ENCODE results near the gene IFITM2. TPM values are rescaled to one million over a fixed set of nuclear protein-coding genes. Genes with fewer than 3 reads are reported as not detected.

Gene IFITM2
- total RNA-seq, 3 donors from 2014 or later: 81.4 to 404 (median 129) TPM

- no peak overlapping the region for H3K4me3 ChIP-seq
- H3K27ac ChIP-seq: no peak overlapping the region
- H3K4me1 ChIP-seq: no peaks in the 10 kb centered on the region
- no peaks in the 10 kb centered on the region for H3K27me3 ChIP-seq
- peaks cover 0 to 4% of the 10 kb centered on the region in 2 donors for H3K9me3 ChIP-seq
- intact Hi-C loops (cut with DNase I; ENCODE audit: low total_unique reads): no loop called here
- no peak for TF ChIP-seq POLR2AphosphoS5 (IDR thresholded peaks at IDR 0.05)
- no peaks in the 10 kb centered on the region for H3K36me3 ChIP-seq
- no peak for DNase-seq (ENCODE audit: low spot score in 2 of 2)
Observed at GRCh38 chr11:272931-273198, 34.8 kb upstream of the IFITM2 start.

- Histone ChIP-seq H3K9me3 (peaks cover 0 to 4% of the 10 kb centered on the region in 2 donors), H3K36me3 (no peaks in the 10 kb centered on the region), H3K4me3 (no peak overlapping the region), H3K27me3 (peaks cover 13 to 31% of the 10 kb centered on the region in 2 donors), H3K4me1 (no peaks in the 10 kb centered on the region), H3K27ac (no peak overlapping the region)
- TF ChIP-seq CTCF (IDR thresholded peaks at IDR 0.05): no peak
- TF ChIP-seq POLR2AphosphoS5 (IDR thresholded peaks at IDR 0.05): no peak
- intact Hi-C loops (cut with DNase I; ENCODE audit: low total_unique reads): no loop called here
- no peak for DNase-seq (ENCODE audit: low spot score in 2 of 2)
Observed at GRCh38 chr11:276219-276618, 31.4 kb upstream of the IFITM2 start.

GRCh38 chr11:278001-278951 is 29.3 kb upstream of the IFITM2 start, which contains the start of gene NLRP6:
NLRP6 (plus strand) TSS chr11:278407; CDS start chr11:278570, 163 bp downstream.
- peak in 1 of 2 donors; percentile 35 for DNase-seq (ENCODE audit: low spot score in 2 of 2)
- peaks cover 0 to 4% of the 10 kb centered on the region in 2 donors for H3K9me3 ChIP-seq
- intact Hi-C loops (cut with DNase I; ENCODE audit: low total_unique reads): no loop called here
- TF ChIP-seq POLR2A (IDR thresholded peaks at IDR 0.05) (no peak), CTCF (IDR thresholded peaks at IDR 0.05) (no peak), POLR2AphosphoS5 (IDR thresholded peaks at IDR 0.05) (no peak)
- H3K4me3 ChIP-seq: peak within 1 kb of the TSS; percentile 32 to 59 (median 33)
- H3K4me1 ChIP-seq: no peaks in the 10 kb centered on the region
- no peaks in the 10 kb centered on the region for H3K36me3 ChIP-seq
- peaks cover 24 to 50% of the 10 kb centered on the region in 2 donors for H3K27me3 ChIP-seq
- no peak within 1 kb of the TSS for H3K27ac ChIP-seq

GRCh38 chr11:279040-279965 is 28.3 kb upstream of the IFITM2 start:
- H3K4me1 ChIP-seq: no peaks in the 10 kb centered on the region
- TF ChIP-seq POLR2AphosphoS5 (IDR thresholded peaks at IDR 0.05) (no peak), POLR2A (IDR thresholded peaks at IDR 0.05) (no peak), CTCF (IDR thresholded peaks at IDR 0.05) (no peak)
- intact Hi-C loops (cut with DNase I; ENCODE audit: low total_unique reads): no loop called here
- H3K4me3 ChIP-seq: peak overlapping the region; percentile 32 to 59 (median 33)
- H3K27ac ChIP-seq: no peak overlapping the region
- peaks cover 0 to 4% of the 10 kb centered on the region in 2 donors for H3K9me3 ChIP-seq
- H3K36me3 ChIP-seq: no peaks in the 10 kb centered on the region
- peaks cover 24 to 56% of the 10 kb centered on the region in 2 donors for H3K27me3 ChIP-seq
- peak in 1 of 2 donors; percentile 43 for DNase-seq (ENCODE audit: low spot score in 2 of 2)

- Histone ChIP-seq H3K27ac (no peak overlapping the region), H3K9me3 (peaks cover 0 to 4% of the 10 kb centered on the region in 2 donors), H3K4me3 (peak overlapping the region; percentile 32 to 59 (median 33)), H3K27me3 (peaks cover 24 to 64% of the 10 kb centered on the region in 2 donors), H3K4me1 (no peaks in the 10 kb centered on the region), H3K36me3 (no peaks in the 10 kb centered on the region)
- TF ChIP-seq CTCF (IDR thresholded peaks at IDR 0.05): no peak
- TF ChIP-seq POLR2A (IDR thresholded peaks at IDR 0.05): no peak
- TF ChIP-seq POLR2AphosphoS5 (IDR thresholded peaks at IDR 0.05): no peak
- intact Hi-C loops (cut with DNase I; ENCODE audit: low total_unique reads): no loop called here
- DNase-seq (ENCODE audit: low spot score in 2 of 2): peak in 1 of 2 donors; percentile 52
Observed at GRCh38 chr11:279966-280705, 27.5 kb upstream of the IFITM2 start.
